Prostate gland (tissue), 2 donors: ENCODE measurements around the gene UBTD2.

Experiments
- CTCF ChIP-seq, 4 experiments: fragments of 200-600 bp in 2 of 4; fragments of 450-650 bp in 2 of 4; sonication (generic) in 2 of 4; IDR thresholded peaks; 1 replicate in 3 of 4; 2 replicates in 1 of 4; pipeline ENCODE4 v1.5.1; 2016 to 2019; ENCODE audit warnings: antibody characterized with exemption in 4 of 4, mild to moderate bottlenecking in 2 of 4, moderate library complexity in 2 of 4
- POLR2A ChIP-seq: fragments of 450-650 bp; IDR thresholded peaks from one replicate; pipeline ENCODE4 v1.6.1; 2016; ENCODE audit warnings: antibody characterized with exemption, mild to moderate bottlenecking
- POLR2AphosphoS5 ChIP-seq: sonication (generic); formaldehyde crosslinking; IDR thresholded peaks from one replicate; pipeline ENCODE4 v1.6.1; 2017; ENCODE audit warnings: antibody characterized with exemption

DNA sequence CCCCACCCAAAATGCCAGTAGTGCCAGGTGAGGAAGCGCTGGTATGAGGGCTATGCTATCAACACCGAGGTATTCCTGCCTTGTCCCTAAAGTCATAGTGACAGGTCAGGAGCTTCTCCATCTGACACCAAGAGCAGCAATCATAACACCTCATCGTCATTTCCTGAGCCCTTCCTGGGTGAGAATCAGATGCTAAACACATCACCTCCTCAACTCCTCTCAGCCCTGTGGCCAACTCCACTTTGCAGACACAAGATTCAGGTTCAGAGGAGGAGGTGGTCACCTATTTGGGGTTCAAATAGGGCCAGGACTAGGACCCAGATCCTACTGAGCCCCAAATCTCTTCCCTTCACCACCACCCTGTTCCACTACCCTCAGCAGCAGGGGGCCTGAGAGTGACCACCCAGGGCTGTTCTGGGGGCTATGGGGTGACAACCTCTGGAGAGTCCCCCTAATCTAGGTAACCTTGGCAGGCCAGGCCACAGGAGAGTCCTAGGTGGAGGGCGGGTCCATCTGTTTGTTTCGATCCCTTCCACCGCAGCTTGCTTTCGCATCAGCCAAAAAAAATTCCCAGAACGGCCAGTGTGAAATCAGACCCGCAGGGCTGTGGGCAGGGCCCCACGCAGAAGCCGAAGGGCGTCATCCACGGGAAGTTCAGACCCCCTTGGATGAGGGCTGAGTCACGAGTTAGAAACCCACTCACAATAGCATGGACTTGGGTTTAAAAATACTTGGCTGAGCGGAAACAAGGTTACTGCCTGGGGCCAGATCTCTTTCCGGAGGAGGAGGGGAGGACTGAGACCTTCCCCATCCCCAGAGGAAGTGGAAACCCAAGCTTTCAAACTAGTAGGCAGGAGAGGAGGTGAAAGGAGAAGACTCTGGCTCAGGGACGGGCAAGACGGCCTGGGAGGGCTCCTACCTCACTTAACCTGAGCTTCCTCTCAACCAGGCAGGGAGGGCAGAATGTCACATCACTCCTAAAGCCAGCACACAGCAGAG is 104.3 kb downstream of the UBTD2 start:
- no peak for TF ChIP-seq CTCF (IDR thresholded peaks at IDR 0.05)
- no peak for TF ChIP-seq POLR2A
- no peak for TF ChIP-seq POLR2AphosphoS5
